Ascending aorta (tissue), 2 donors: ENCODE data around the gene NTMT2. TPM values are rescaled to one million over a fixed set of nuclear protein-coding genes. Genes with fewer than 3 reads are reported as not detected.
"Not testable (repeated sequence)": the region's sequence is repeated elsewhere in the genome, so short reads cannot be mapped to it uniquely, and the experiment has no call there.

Experiments used
- DNase-seq, 2 donors: peaks; one replicate each; pipeline ENCODE4 v3.0.0-alpha.2; 2019; ENCODE audit warnings: low spot score in 2 of 2
- H3K27ac ChIP-seq, 2 donors: fragments of 200-600 bp; sonication (generic); one replicate each; pipeline ENCODE4 v1.5.1; 2016 to 2017; ENCODE audit warnings: mild to moderate bottlenecking in 1 of 2
- H3K27me3 ChIP-seq: fragments of 200-600 bp; sonication (generic); one replicate; pipeline ENCODE4 v1.5.1; 2017
- H3K36me3 ChIP-seq, 2 donors: fragments of 200-600 bp; sonication (generic); one replicate each; pipeline ENCODE4 v1.5.1; 2016
- H3K4me1 ChIP-seq, 2 donors: fragments of 200-600 bp; sonication (generic); one replicate each; pipeline ENCODE4 v1.5.1; 2016 to 2017; ENCODE audit warnings: mild to moderate bottlenecking in 1 of 2
- H3K4me3 ChIP-seq, 2 donors: fragments of 200-600 bp; sonication (generic); one replicate each; pipeline ENCODE4 v1.5.1; 2016 to 2017; ENCODE audit warnings: mild to moderate bottlenecking in 1 of 2
- H3K9me3 ChIP-seq, 2 donors: fragments of 200-600 bp; sonication (generic); one replicate each; pipeline ENCODE4 v1.5.1; 2016
- CTCF ChIP-seq, 3 experiments: fragments of 200-600 bp in 2 of 3; fragments of 450-650 bp in 1 of 3; sonication (generic) in 2 of 3; IDR thresholded peaks; one replicate each; pipeline ENCODE4 v1.5.1; 2016 to 2019; ENCODE audit warnings: antibody characterized with exemption in 3 of 3, mild to moderate bottlenecking in 1 of 3, moderate library complexity in 1 of 3
- intact Hi-C: fragments of 100-400 bp; cut with DNase I; formaldehyde crosslinking; loops from one replicate; pipeline ENCODE4 v1.15.1; 2023
- total RNA-seq: library from RNA; depleted of rRNA; stranded (reverse); fragments of >200 nt; gene quantifications from one replicate; pipeline ENCODE4 v1.1.0, GENCODE V29; 2016

Gene NTMT2
- not detected for total RNA-seq

GRCh38 chr1:170145770-170146676, at the start of gene NTMT2:
TSS of gene NTMT2 (plus strand) at chr1:170145959. CDS start at chr1:170146108, 149 bp downstream.
- no peaks in the 10 kb centered on the region for H3K36me3 ChIP-seq
- intact Hi-C loops: no loop called here
- no peak for DNase-seq
- no peaks in the 10 kb centered on the region for H3K27me3 ChIP-seq
- no peak for TF ChIP-seq CTCF (IDR thresholded peaks at IDR 0.05)
- H3K4me1 ChIP-seq: no peaks in the 10 kb centered on the region
- no peaks in the 10 kb centered on the region for H3K9me3 ChIP-seq
- no peak within 1 kb of the TSS for H3K27ac ChIP-seq
- no peak within 1 kb of the TSS for H3K4me3 ChIP-seq

- intact Hi-C loops: no loop called here
- Histone ChIP-seq H3K4me3 (no peak overlapping the region), H3K9me3 (no peaks in the 10 kb centered on the region), H3K36me3 (no peaks in the 10 kb centered on the region), H3K27ac (no peak overlapping the region), H3K27me3 (no peaks in the 10 kb centered on the region), H3K4me1 (no peaks in the 10 kb centered on the region)
- DNase-seq: no peak
- TF ChIP-seq CTCF (IDR thresholded peaks at IDR 0.05): no peak
Measured at GRCh38 chr1:170095976-170096748, 49.6 kb upstream of the NTMT2 start.

GRCh38 chr1:170096806-170097340, 48.9 kb upstream of the NTMT2 start:
- no peak for TF ChIP-seq CTCF (IDR thresholded peaks at IDR 0.05)
- H3K4me3 ChIP-seq: no peak overlapping the region
- intact Hi-C loops: no loop called here
- no peak overlapping the region for H3K27ac ChIP-seq
- no peaks in the 10 kb centered on the region for H3K27me3 ChIP-seq
- DNase-seq: no peak
- H3K4me1 ChIP-seq: no peaks in the 10 kb centered on the region
- no peaks in the 10 kb centered on the region for H3K36me3 ChIP-seq
- H3K9me3 ChIP-seq: no peaks in the 10 kb centered on the region

GRCh38 chr1:170097449-170097948, 48.3 kb upstream of the NTMT2 start:
- H3K9me3 ChIP-seq: no peaks in the 10 kb centered on the region
- H3K27ac ChIP-seq: no peak overlapping the region
- DNase-seq: no peak
- no peaks in the 10 kb centered on the region for H3K36me3 ChIP-seq
- H3K4me1 ChIP-seq: no peaks in the 10 kb centered on the region
- H3K4me3 ChIP-seq: no peak overlapping the region
- no peaks in the 10 kb centered on the region for H3K27me3 ChIP-seq
- intact Hi-C loops: no loop called here
- no peak for TF ChIP-seq CTCF (IDR thresholded peaks at IDR 0.05)

- intact Hi-C loops, H3K9me3 ChIP-seq, H3K27ac ChIP-seq, H3K4me3 ChIP-seq, DNase-seq, H3K27me3 ChIP-seq, H3K36me3 ChIP-seq, H3K4me1 ChIP-seq: not testable (repeated sequence)
Measured at GRCh38 chr1:170113140-170113539, 32.6 kb upstream of the NTMT2 start.
